H7 (cell line): Measurements from ENCODE around the gene SH3GL2. TPM values are rescaled to one million over a fixed set of nuclear protein-coding genes. Genes with fewer than 3 reads are reported as not detected.

ENCODE experiments used
- DNase-seq: peaks from one replicate; pipeline ENCODE4 v3.0.0; 2012
- H3K27me3 ChIP-seq: 2 replicates; pipeline ENCODE4 v1.6.0; 2011; ENCODE audit warnings: mild to moderate bottlenecking, low read length; ENCODE audit not compliant: control insufficient read depth, insufficient read depth
- H3K36me3 ChIP-seq: replicated peaks from 2 replicates; pipeline ENCODE4 v1.5.1; 2011; ENCODE audit warnings: low read length; ENCODE audit not compliant: control insufficient read depth, insufficient read depth
- H3K4me3 ChIP-seq: 2 replicates; pipeline ENCODE4 v1.5.1; 2011; ENCODE audit warnings: low read depth, mild to moderate bottlenecking, control low read depth, low read length, moderate library complexity; ENCODE audit not compliant: insufficient read depth
- total RNA-seq: library from RNA; depleted of rRNA; stranded (reverse); fragments of >200 nt; shearing (Covaris generic); gene quantifications from 2 replicates; pipeline ENCODE4 v1.2.3, GENCODE V29; 2014

Gene SH3GL2
- total RNA-seq, 1 experiment from 2014 or later: 0.80 TPM

- H3K27me3 ChIP-seq: no peaks in the 10 kb centered on the region
- DNase-seq: peak; percentile 34
- no peaks in the 10 kb centered on the region for H3K36me3 ChIP-seq
- no peak overlapping the region for H3K4me3 ChIP-seq
Measured at GRCh38 chr9:17810728-17811571, 232.1 kb downstream of the SH3GL2 start.

- Histone ChIP-seq H3K4me3 (no peak overlapping the region), H3K36me3 (no peaks in the 10 kb centered on the region), H3K27me3 (no peaks in the 10 kb centered on the region)
- DNase-seq: peak; percentile 29
Measured at GRCh38 chr9:17813798-17814197, 234.9 kb downstream of the SH3GL2 start.

- Histone ChIP-seq H3K27me3 (no peaks in the 10 kb centered on the region), H3K36me3 (no peaks in the 10 kb centered on the region), H3K4me3 (no peak overlapping the region)
- no peak for DNase-seq
Measured at GRCh38 chr9:17816431-17817027, 237.7 kb downstream of the SH3GL2 start.

GRCh38 chr9:17824191-17824590 is 245.3 kb downstream of the SH3GL2 start:
- Histone ChIP-seq H3K27me3 (no peaks in the 10 kb centered on the region), H3K36me3 (no peaks in the 10 kb centered on the region), H3K4me3 (no peak overlapping the region)
- peak; percentile 14 for DNase-seq

GRCh38 chr9:17824616-17825264 is 245.9 kb downstream of the SH3GL2 start:
- Histone ChIP-seq H3K27me3 (no peaks in the 10 kb centered on the region), H3K4me3 (no peak overlapping the region), H3K36me3 (no peaks in the 10 kb centered on the region)
- DNase-seq: no peak

GRCh38 chr9:17825265-17825659 is 246.4 kb downstream of the SH3GL2 start:
- no peak for DNase-seq

GRCh38 chr9:17829064-17829463 is 250.2 kb downstream of the SH3GL2 start:
- no peak overlapping the region for H3K4me3 ChIP-seq
- no peak for DNase-seq
- H3K27me3 ChIP-seq: no peaks in the 10 kb centered on the region
- no peaks in the 10 kb centered on the region for H3K36me3 ChIP-seq

More at GRCh38 chr9:17825265-17825659, 246.4 kb downstream of the SH3GL2 start:
- Histone ChIP-seq H3K27me3 (no peaks in the 10 kb centered on the region), H3K36me3 (no peaks in the 10 kb centered on the region), H3K4me3 (no peak overlapping the region)

GRCh38 chr9:17829812-17830385 is 251.0 kb downstream of the SH3GL2 start:
- H3K4me3 ChIP-seq: no peak overlapping the region
- no peaks in the 10 kb centered on the region for H3K27me3 ChIP-seq
- no peaks in the 10 kb centered on the region for H3K36me3 ChIP-seq
- no peak for DNase-seq

GRCh38 chr9:17832812-17833211 is 253.9 kb downstream of the SH3GL2 start:
- Histone ChIP-seq H3K36me3 (no peaks in the 10 kb centered on the region), H3K27me3 (no peaks in the 10 kb centered on the region), H3K4me3 (no peak overlapping the region)
- DNase-seq: no peak

GRCh38 chr9:17833846-17834245 is 255.0 kb downstream of the SH3GL2 start:
- Histone ChIP-seq H3K36me3 (no peaks in the 10 kb centered on the region), H3K4me3 (no peak overlapping the region), H3K27me3 (no peaks in the 10 kb centered on the region)

GRCh38 chr9:17837965-17838364 is 259.1 kb downstream of the SH3GL2 start:
- no peaks in the 10 kb centered on the region for H3K36me3 ChIP-seq
- peak; percentile 26 for DNase-seq
- H3K4me3 ChIP-seq: no peak overlapping the region
- no peaks in the 10 kb centered on the region for H3K27me3 ChIP-seq

More at GRCh38 chr9:17833846-17834245, 255.0 kb downstream of the SH3GL2 start:
- no peak for DNase-seq

GRCh38 chr9:17839776-17840175 is 260.9 kb downstream of the SH3GL2 start:
- H3K27me3 ChIP-seq: no peaks in the 10 kb centered on the region
- H3K4me3 ChIP-seq: no peak overlapping the region
- no peaks in the 10 kb centered on the region for H3K36me3 ChIP-seq
- no peak for DNase-seq

GRCh38 chr9:17843236-17843635 is 264.4 kb downstream of the SH3GL2 start:
- Histone ChIP-seq H3K36me3 (no peaks in the 10 kb centered on the region), H3K4me3 (no peak overlapping the region), H3K27me3 (no peaks in the 10 kb centered on the region)
- DNase-seq: no peak
